HEK293 (cell line): ENCODE results near the gene ESRRG.

Source experiments
- CTCF ChIA-PET: fragments of 350-600 bp; formaldehyde crosslinking; extraction: SDS; loops from one replicate; lab custom pipeline; 2021; ENCODE audit warnings: antibody characterized with exemption; lab: Yijun Ruan, JAX
- POLR2A ChIA-PET: fragments of 300-600 bp; formaldehyde crosslinking; extraction: SDS; loops from one replicate; lab custom pipeline; 2020; ENCODE audit warnings: antibody characterized with exemption, inconsistent platforms; lab: Yijun Ruan, JAX
- H3K27ac ChIP-seq: fragments of 200-500 bp; sonication (Bioruptor generic); 2 replicates; pipeline ENCODE4 v1.5.1; 2014; ENCODE audit warnings: low read depth, low read length, control low read depth, inconsistent platforms; ENCODE audit errors: extremely low read depth
- H3K36me3 ChIP-seq, 2 experiments: fragments of 200-500 bp in 1 of 2; sonication (Bioruptor generic) in 1 of 2; 1 replicate in 1 of 2; 2 replicates in 1 of 2; pipeline ENCODE4 v1.5.1; 2014 to 2017; ENCODE audit warnings: inconsistent platforms in 2 of 2, low read length in 2 of 2; ENCODE audit not compliant: control insufficient read depth in 2 of 2, insufficient read depth in 1 of 2
- H3K4me1 ChIP-seq: fragments of 200-500 bp; sonication (Bioruptor generic); 2 replicates; pipeline ENCODE4 v1.5.1; 2014; ENCODE audit warnings: mild to moderate bottlenecking, low read length, inconsistent platforms; ENCODE audit not compliant: control insufficient read depth, insufficient read depth
- H3K4me3 ChIP-seq: 2 replicates; pipeline ENCODE4 v1.5.1; 2011; ENCODE audit warnings: low read depth, mild to moderate bottlenecking, control low read depth, low read length, moderate library complexity
- H3K9me3 ChIP-seq: fragments of 200-500 bp; sonication (Bioruptor generic); 2 replicates; pipeline ENCODE4 v1.5.1; 2014; ENCODE audit warnings: low read depth, low read length, inconsistent platforms; ENCODE audit not compliant: control insufficient read depth, insufficient read depth
- GLIS1 ChIP-seq: fragments of 450-650 bp; formaldehyde crosslinking; IDR thresholded peaks from 2 replicates; pipeline ENCODE4 v1.5.1; 2016; ENCODE audit warnings: missing biosample characterization, missing genetic modification characterization
- MYNN ChIP-seq: fragments of 450-650 bp; formaldehyde crosslinking; IDR thresholded peaks from 2 replicates; pipeline ENCODE4 v1.5.1; 2016; ENCODE audit warnings: missing biosample characterization, missing genetic modification characterization, borderline replicate concordance
- MZF1 ChIP-seq: fragments of 450-650 bp; formaldehyde crosslinking; IDR thresholded peaks from 2 replicates; pipeline ENCODE4 v1.5.1; 2017; ENCODE audit warnings: missing biosample characterization, missing genetic modification characterization, borderline replicate concordance
- OVOL3 ChIP-seq: fragments of 450-650 bp; formaldehyde crosslinking; IDR thresholded peaks from 2 replicates; pipeline ENCODE4 v1.5.1; 2016; ENCODE audit warnings: missing biosample characterization, missing genetic modification characterization
- ZBTB8A ChIP-seq: fragments of 450-650 bp; formaldehyde crosslinking; IDR thresholded peaks from 2 replicates; pipeline ENCODE4 v1.5.1; 2016; ENCODE audit warnings: missing biosample characterization, missing genetic modification characterization
- ZEB2 ChIP-seq: fragments of 450-650 bp; formaldehyde crosslinking; IDR thresholded peaks from 2 replicates; pipeline ENCODE4 v1.5.1; 2016; ENCODE audit warnings: missing biosample characterization, missing genetic modification characterization
- ZNF114 ChIP-seq: fragments of 450-650 bp; formaldehyde crosslinking; IDR thresholded peaks from 2 replicates; pipeline ENCODE4 v1.5.0; 2017; ENCODE audit warnings: missing biosample characterization, missing genetic modification characterization
- ZNF175 ChIP-seq: fragments of 450-650 bp; formaldehyde crosslinking; IDR thresholded peaks from 2 replicates; pipeline ENCODE4 v1.5.1; 2016; ENCODE audit warnings: missing biosample characterization, missing genetic modification characterization
- ZNF223 ChIP-seq: fragments of 450-650 bp; formaldehyde crosslinking; IDR thresholded peaks from 2 replicates; pipeline ENCODE4 v1.5.1; 2016; ENCODE audit warnings: missing biosample characterization, missing genetic modification characterization
- ZNF24 ChIP-seq: fragments of 450-650 bp; formaldehyde crosslinking; IDR thresholded peaks from 2 replicates; pipeline ENCODE4 v1.5.1; 2016; ENCODE audit warnings: missing biosample characterization, missing genetic modification characterization
- ZNF335 ChIP-seq: fragments of 450-650 bp; formaldehyde crosslinking; conservative IDR thresholded peaks from 2 replicates; pipeline ENCODE4 v1.5.1; 2016; ENCODE audit warnings: missing biosample characterization, missing genetic modification characterization
- ZNF423 ChIP-seq: fragments of 450-650 bp; formaldehyde crosslinking; IDR thresholded peaks from 2 replicates; pipeline ENCODE4 v1.5.1; 2016; ENCODE audit warnings: missing biosample characterization, missing genetic modification characterization
- ZNF544 ChIP-seq: fragments of 450-650 bp; formaldehyde crosslinking; IDR thresholded peaks from 2 replicates; pipeline ENCODE4 v1.5.0; 2017; ENCODE audit warnings: missing biosample characterization, missing genetic modification characterization
- ZNF558 ChIP-seq: fragments of 450-650 bp; formaldehyde crosslinking; IDR thresholded peaks from 2 replicates; pipeline ENCODE4 v1.5.1; 2016; ENCODE audit warnings: missing biosample characterization, missing genetic modification characterization
- ZNF76 ChIP-seq: fragments of 450-650 bp; formaldehyde crosslinking; IDR thresholded peaks from 2 replicates; pipeline ENCODE4; 2016; ENCODE audit warnings: low read depth, missing biosample characterization, missing genetic modification characterization, borderline replicate concordance
- TF ChIP-seq, protein P1 (sequence below): fragments of 450-650 bp; formaldehyde crosslinking; IDR thresholded peaks from 2 replicates; pipeline ENCODE4 v1.5.1; 2016; ENCODE audit warnings: missing biosample characterization, missing genetic modification characterization, borderline replicate concordance
- TF ChIP-seq, protein P2 (sequence below): fragments of 450-650 bp; formaldehyde crosslinking; IDR thresholded peaks from 2 replicates; pipeline ENCODE4 v1.5.1; 2016; ENCODE audit warnings: missing biosample characterization, missing genetic modification characterization
- TF ChIP-seq, protein P3 (sequence below): fragments of 450-650 bp; formaldehyde crosslinking; IDR thresholded peaks from 2 replicates; pipeline ENCODE4 v1.5.1; 2017; ENCODE audit warnings: missing biosample characterization, missing genetic modification characterization
- TF ChIP-seq, protein P4 (sequence below): fragments of 450-650 bp; formaldehyde crosslinking; IDR thresholded peaks from 2 replicates; pipeline ENCODE4 v1.5.1; 2017; ENCODE audit warnings: missing biosample characterization, missing genetic modification characterization
- TF ChIP-seq, protein P5 (sequence below): fragments of 450-650 bp; formaldehyde crosslinking; IDR thresholded peaks from 2 replicates; pipeline ENCODE4 v1.5.1; 2016; ENCODE audit warnings: missing biosample characterization, missing genetic modification characterization, low read depth

ESRRG gene

DNA sequence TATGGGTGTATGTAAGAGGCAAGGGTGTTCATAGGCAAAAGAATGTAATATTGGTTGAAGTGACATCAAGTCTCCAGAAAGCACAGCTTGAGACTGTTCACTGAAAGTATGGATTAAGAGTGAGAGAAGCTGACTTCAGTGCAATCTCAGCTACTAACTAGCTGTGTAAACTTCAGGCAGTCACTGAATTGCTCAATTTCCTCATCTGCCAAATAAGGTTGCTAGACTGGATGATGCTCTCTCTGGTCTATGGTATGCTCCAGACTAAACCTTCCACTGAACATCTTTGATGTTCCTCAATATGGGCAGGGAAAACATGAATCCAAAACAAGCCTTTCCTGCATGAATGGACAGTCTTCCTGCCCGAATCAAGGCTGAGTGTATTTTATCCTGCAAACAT lies 188.2 kb downstream of the ESRRG start:
- H3K27ac ChIP-seq = no peak overlapping the region
- ChIA-PET CTCF (no interaction called here), POLR2A (no interaction called here)
- H3K36me3 ChIP-seq = no peaks in the 10 kb centered on the region
- no peaks in the 10 kb centered on the region for H3K9me3 ChIP-seq
- TF ChIP-seq, protein P1, sequence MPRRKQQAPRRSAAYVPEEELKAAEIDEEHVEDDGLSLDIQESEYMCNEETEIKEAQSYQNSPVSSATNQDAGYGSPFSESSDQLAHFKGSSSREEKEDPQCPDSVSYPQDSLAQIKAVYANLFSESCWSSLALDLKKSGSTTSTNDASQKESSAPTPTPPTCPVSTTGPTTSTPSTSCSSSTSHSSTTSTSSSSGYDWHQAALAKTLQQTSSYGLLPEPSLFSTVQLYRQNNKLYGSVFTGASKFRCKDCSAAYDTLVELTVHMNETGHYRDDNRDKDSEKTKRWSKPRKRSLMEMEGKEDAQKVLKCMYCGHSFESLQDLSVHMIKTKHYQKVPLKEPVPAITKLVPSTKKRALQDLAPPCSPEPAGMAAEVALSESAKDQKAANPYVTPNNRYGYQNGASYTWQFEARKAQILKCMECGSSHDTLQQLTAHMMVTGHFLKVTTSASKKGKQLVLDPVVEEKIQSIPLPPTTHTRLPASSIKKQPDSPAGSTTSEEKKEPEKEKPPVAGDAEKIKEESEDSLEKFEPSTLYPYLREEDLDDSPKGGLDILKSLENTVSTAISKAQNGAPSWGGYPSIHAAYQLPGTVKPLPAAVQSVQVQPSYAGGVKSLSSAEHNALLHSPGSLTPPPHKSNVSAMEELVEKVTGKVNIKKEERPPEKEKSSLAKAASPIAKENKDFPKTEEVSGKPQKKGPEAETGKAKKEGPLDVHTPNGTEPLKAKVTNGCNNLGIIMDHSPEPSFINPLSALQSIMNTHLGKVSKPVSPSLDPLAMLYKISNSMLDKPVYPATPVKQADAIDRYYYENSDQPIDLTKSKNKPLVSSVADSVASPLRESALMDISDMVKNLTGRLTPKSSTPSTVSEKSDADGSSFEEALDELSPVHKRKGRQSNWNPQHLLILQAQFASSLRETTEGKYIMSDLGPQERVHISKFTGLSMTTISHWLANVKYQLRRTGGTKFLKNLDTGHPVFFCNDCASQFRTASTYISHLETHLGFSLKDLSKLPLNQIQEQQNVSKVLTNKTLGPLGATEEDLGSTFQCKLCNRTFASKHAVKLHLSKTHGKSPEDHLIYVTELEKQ (tag by site-specific recombination) = no peak
- H3K4me3 ChIP-seq = no peak overlapping the region
- no peaks in the 10 kb centered on the region for H3K4me1 ChIP-seq

GRCh38 chr1:216533776-216534175 lies 189.5 kb downstream of the ESRRG start:
- Histone ChIP-seq H3K4me3 (no peak overlapping the region), H3K27ac (no peak overlapping the region), H3K9me3 (no peaks in the 10 kb centered on the region), H3K36me3 (no peaks in the 10 kb centered on the region), H3K4me1 (no peaks in the 10 kb centered on the region)
- ChIA-PET CTCF (no interaction called here), POLR2A (no interaction called here)
- TF ChIP-seq ZNF544 (tag by site-specific recombination) (no peak), ZEB2 (tag by site-specific recombination) (no peak), MYNN (no peak), ZNF114 (tag by site-specific recombination) (no peak), ZBTB8A (tag by site-specific recombination) (no peak), ZNF223 (tag by site-specific recombination) (no peak)
- TF ChIP-seq, protein P2, sequence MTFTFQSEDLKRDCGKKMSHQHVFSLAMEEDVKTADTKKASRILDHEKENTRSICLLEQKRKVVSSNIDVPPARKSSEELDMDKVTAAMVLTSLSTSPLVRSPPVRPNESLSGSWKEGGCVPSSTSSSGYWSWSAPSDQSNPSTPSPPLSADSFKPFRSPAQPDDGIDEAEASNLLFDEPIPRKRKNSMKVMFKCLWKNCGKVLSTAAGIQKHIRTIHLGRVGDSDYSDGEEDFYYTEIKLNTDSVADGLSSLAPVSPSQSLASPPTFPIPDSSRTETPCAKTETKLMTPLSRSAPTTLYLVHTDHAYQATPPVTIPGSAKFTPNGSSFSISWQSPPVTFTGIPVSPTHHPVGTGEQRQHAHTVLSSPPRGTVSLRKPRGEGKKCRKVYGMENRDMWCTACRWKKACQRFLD (tag by site-specific recombination) = no peak
- TF ChIP-seq, all 188 proteins: peak for 0

GRCh38 chr1:216532251-216532798 lies 190.9 kb downstream of the ESRRG start:
- Histone ChIP-seq H3K9me3 (no peaks in the 10 kb centered on the region), H3K27ac (no peak overlapping the region), H3K4me1 (no peaks in the 10 kb centered on the region), H3K36me3 (no peaks in the 10 kb centered on the region), H3K4me3 (no peak overlapping the region)
- POLR2A ChIA-PET = no interaction called here
- CTCF ChIA-PET = no interaction called here
- TF ChIP-seq, protein P3, sequence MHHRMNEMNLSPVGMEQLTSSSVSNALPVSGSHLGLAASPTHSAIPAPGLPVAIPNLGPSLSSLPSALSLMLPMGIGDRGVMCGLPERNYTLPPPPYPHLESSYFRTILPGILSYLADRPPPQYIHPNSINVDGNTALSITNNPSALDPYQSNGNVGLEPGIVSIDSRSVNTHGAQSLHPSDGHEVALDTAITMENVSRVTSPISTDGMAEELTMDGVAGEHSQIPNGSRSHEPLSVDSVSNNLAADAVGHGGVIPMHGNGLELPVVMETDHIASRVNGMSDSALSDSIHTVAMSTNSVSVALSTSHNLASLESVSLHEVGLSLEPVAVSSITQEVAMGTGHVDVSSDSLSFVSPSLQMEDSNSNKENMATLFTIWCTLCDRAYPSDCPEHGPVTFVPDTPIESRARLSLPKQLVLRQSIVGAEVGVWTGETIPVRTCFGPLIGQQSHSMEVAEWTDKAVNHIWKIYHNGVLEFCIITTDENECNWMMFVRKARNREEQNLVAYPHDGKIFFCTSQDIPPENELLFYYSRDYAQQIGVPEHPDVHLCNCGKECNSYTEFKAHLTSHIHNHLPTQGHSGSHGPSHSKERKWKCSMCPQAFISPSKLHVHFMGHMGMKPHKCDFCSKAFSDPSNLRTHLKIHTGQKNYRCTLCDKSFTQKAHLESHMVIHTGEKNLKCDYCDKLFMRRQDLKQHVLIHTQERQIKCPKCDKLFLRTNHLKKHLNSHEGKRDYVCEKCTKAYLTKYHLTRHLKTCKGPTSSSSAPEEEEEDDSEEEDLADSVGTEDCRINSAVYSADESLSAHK (tag by site-specific recombination) = no peak
- TF ChIP-seq ZNF335 (tag by site-specific recombination) (no peak), ZNF423 (tag by site-specific recombination) (no peak), OVOL3 (tag by site-specific recombination) (no peak), MZF1 (tag by site-specific recombination) (no peak), ZNF558 (tag by site-specific recombination) (no peak), ZNF76 (no peak), GLIS1 (tag by site-specific recombination) (no peak), ZNF175 (tag by site-specific recombination) (no peak), ZNF24 (tag by site-specific recombination) (no peak)
- TF ChIP-seq, protein P4, sequence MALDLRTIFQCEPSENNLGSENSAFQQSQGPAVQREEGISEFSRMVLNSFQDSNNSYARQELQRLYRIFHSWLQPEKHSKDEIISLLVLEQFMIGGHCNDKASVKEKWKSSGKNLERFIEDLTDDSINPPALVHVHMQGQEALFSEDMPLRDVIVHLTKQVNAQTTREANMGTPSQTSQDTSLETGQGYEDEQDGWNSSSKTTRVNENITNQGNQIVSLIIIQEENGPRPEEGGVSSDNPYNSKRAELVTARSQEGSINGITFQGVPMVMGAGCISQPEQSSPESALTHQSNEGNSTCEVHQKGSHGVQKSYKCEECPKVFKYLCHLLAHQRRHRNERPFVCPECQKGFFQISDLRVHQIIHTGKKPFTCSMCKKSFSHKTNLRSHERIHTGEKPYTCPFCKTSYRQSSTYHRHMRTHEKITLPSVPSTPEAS (tag by site-specific recombination) = no peak
- TF ChIP-seq, protein P5, sequence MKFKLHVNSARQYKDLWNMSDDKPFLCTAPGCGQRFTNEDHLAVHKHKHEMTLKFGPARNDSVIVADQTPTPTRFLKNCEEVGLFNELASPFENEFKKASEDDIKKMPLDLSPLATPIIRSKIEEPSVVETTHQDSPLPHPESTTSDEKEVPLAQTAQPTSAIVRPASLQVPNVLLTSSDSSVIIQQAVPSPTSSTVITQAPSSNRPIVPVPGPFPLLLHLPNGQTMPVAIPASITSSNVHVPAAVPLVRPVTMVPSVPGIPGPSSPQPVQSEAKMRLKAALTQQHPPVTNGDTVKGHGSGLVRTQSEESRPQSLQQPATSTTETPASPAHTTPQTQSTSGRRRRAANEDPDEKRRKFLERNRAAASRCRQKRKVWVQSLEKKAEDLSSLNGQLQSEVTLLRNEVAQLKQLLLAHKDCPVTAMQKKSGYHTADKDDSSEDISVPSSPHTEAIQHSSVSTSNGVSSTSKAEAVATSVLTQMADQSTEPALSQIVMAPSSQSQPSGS = no peak
